H1 (cell line): Measurements from ENCODE around the gene ZNF304. TPM values are rescaled to one million over a fixed set of nuclear protein-coding genes. Genes with fewer than 3 reads are reported as not detected.

ENCODE experiments used
- CEBPB ChIP-seq: IDR thresholded peaks from 2 replicates; pipeline ENCODE4 v1.6.1; 2012; ENCODE audit warnings: low read depth, low read length
- CHD1 ChIP-seq: IDR thresholded peaks from 2 replicates; pipeline ENCODE4 v1.6.1; 2012; ENCODE audit warnings: low read depth, low read length, improper control_type of control experiment
- E2F6 ChIP-seq: IDR thresholded peaks from 2 replicates; pipeline ENCODE4 v1.6.1; 2012; ENCODE audit warnings: inconsistent platforms
- EP300 ChIP-seq, 2 experiments: IDR thresholded peaks; 1 replicate in 1 of 2; 2 replicates in 1 of 2; pipeline ENCODE4 v1.6.1; 2011 to 2012; ENCODE audit warnings: low read depth in 2 of 2, low read length in 2 of 2, mild to moderate bottlenecking in 2 of 2, borderline replicate concordance in 1 of 2, inconsistent platforms in 1 of 2, moderate library complexity in 1 of 2
- GABPA ChIP-seq: IDR thresholded peaks from 2 replicates; pipeline ENCODE4 v1.6.1; 2011; ENCODE audit warnings: mild to moderate bottlenecking, low read length, moderate library complexity, borderline replicate concordance; ENCODE audit not compliant: insufficient read depth
- HDAC2 ChIP-seq, 2 experiments: fragments of 300-600 bp in 1 of 2; sonication (generic) in 1 of 2; IDR thresholded peaks; 2 replicates each; pipeline ENCODE4 v1.6.1; 2011 to 2012; ENCODE audit warnings: low read depth in 2 of 2, low read length in 2 of 2, mild to moderate bottlenecking in 2 of 2, moderate library complexity in 2 of 2, borderline replicate concordance in 1 of 2, inconsistent platforms in 1 of 2
- JUND ChIP-seq: IDR thresholded peaks from 2 replicates; pipeline ENCODE4 v1.6.1; 2011; ENCODE audit warnings: mild to moderate bottlenecking, improper control_type of control experiment, low read length
- NRF1 ChIP-seq: IDR thresholded peaks from 2 replicates; pipeline ENCODE4 v1.6.1; 2011; ENCODE audit warnings: mild to moderate bottlenecking, low read depth, low read length, improper control_type of control experiment
- PHF8 ChIP-seq: fragments of 200-600 bp; sonication (generic); conservative IDR thresholded peaks from 2 replicates; pipeline ENCODE4 v1.7.1; 2012; ENCODE audit warnings: low read depth, mild to moderate bottlenecking, inconsistent platforms, low read length, moderate library complexity
- POU5F1 ChIP-seq: IDR thresholded peaks from 2 replicates; pipeline ENCODE4 v1.6.1; 2011; ENCODE audit warnings: low read depth, mild to moderate bottlenecking, low read length, moderate library complexity
- RFX5 ChIP-seq: IDR thresholded peaks from 2 replicates; pipeline ENCODE4 v1.6.1; 2011; ENCODE audit warnings: low read depth, low read length, improper control_type of control experiment, borderline replicate concordance
- RNF2 ChIP-seq: fragments of 200-900, 300-1000 bp; sonication (generic); IDR thresholded peaks from 2 replicates; pipeline ENCODE4 v1.7.1; 2016; ENCODE audit warnings: borderline replicate concordance, low read depth, mild to moderate bottlenecking, antibody characterized with exemption, low read length; ENCODE audit not compliant: poor library complexity, severe bottlenecking; ENCODE audit errors: missing control alignments
- SAP30 ChIP-seq: fragments of 300-600 bp; sonication (generic); IDR thresholded peaks from 2 replicates; pipeline ENCODE4 v1.7.1; 2012; ENCODE audit warnings: low read length, moderate library complexity, mild to moderate bottlenecking, inconsistent platforms; ENCODE audit not compliant: insufficient read depth, insufficient replicate concordance
- SP4 ChIP-seq: IDR thresholded peaks from 2 replicates; pipeline ENCODE4 v1.6.1; 2012; ENCODE audit warnings: low read length, inconsistent platforms
- SUZ12 ChIP-seq: fragments of 200-600 bp; sonication (generic); IDR thresholded peaks from 2 replicates; pipeline ENCODE4 v1.6.1; 2012; ENCODE audit warnings: mild to moderate bottlenecking, inconsistent platforms, low read length, moderate library complexity, mixed read lengths
- TAF1 ChIP-seq: IDR thresholded peaks from 2 replicates; pipeline ENCODE4 v1.6.1; 2011; ENCODE audit warnings: mild to moderate bottlenecking, low read depth, low read length
- TAF7 ChIP-seq: optimal IDR thresholded peaks from 2 replicates; pipeline ENCODE3; 2011; ENCODE audit warnings: low read depth, mild to moderate bottlenecking, inconsistent platforms, low read length, moderate library complexity, borderline replicate concordance
- polyA plus RNA-seq, 7 experiments: library from polyadenylated mRNA; depleted of rRNA in 3 of 7; stranded (reverse) in 5 of 7; unstranded in 2 of 7; fragments of >200 nt in 5 of 7; fragments of 200-250 nt in 2 of 7; gene quantifications; 1 replicate in 5 of 7; 2 replicates in 1 of 7; 4 replicates in 1 of 7; pipeline versions ENCODE4 v1.2.1 to v1.2.3, GENCODE V29; 2011 to 2013; ENCODE audit warnings: missing spikeins in 2 of 7, mixed read lengths in 2 of 7
- total RNA-seq: library from RNA; stranded (reverse); fragmentation: NEBNext Ultra II Directional; extraction: Animal tissue kit (Norgen Biotek cat#: 25700); gene quantifications from 2 replicates; pipeline ENCODE4 v1.2.1, GENCODE V29; 2021
- TF ChIP-seq, protein P1 (sequence below): IDR thresholded peaks from 2 replicates; pipeline ENCODE4 v1.6.1; 2011; ENCODE audit warnings: low read depth, mild to moderate bottlenecking, low read length; ENCODE audit not compliant: insufficient read depth
- TF ChIP-seq, protein P2 (sequence below), 3 experiments: IDR thresholded peaks; 1 replicate in 2 of 3; 2 replicates in 1 of 3; pipeline versions ENCODE4 v1.5.1 to v1.6.1; 2011; ENCODE audit warnings: low read length in 3 of 3, mild to moderate bottlenecking in 3 of 3, inconsistent platforms in 2 of 3, low read depth in 1 of 3, moderate library complexity in 1 of 3; ENCODE audit not compliant: insufficient read depth in 1 of 3; ENCODE audit errors: control extremely low read depth in 1 of 3

ZNF304 gene
- total and polyA plus RNA-seq, 2 of the 8 experiments (the other 6 are each of a cell fraction or from before 2014, with no cell fraction given): 4.3 to 10.5 TPM

- TF ChIP-seq RNF2: no peak
- TF ChIP-seq, protein P1, sequence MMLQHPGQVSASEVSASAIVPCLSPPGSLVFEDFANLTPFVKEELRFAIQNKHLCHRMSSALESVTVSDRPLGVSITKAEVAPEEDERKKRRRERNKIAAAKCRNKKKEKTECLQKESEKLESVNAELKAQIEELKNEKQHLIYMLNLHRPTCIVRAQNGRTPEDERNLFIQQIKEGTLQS: 0 out of 2 replicates have a peak, but pooled peaks have one; percentile 15
- no peak for TF ChIP-seq SP4
- TF ChIP-seq EP300 (IDR thresholded peaks at IDR 0.05; ENCODE audit: borderline replicate concordance in 1 of 2, low read depth in 2 of 2, low read length in 2 of 2): no peak
- no peak for TF ChIP-seq SUZ12
- TF ChIP-seq PHF8: peak; percentile 59
- TF ChIP-seq E2F6: no peak
- TF ChIP-seq JUND: peak; percentile 97
- no peak for TF ChIP-seq CHD1
- TF ChIP-seq NRF1: peak; percentile 42; the same call in 1 of the 2 replicates
- 0 out of 4 replicates have a peak, but pooled peaks of 1 of the 2 experiments have one; percentile 7 for TF ChIP-seq HDAC2 (IDR thresholded peaks at IDR 0.05; ENCODE audit: borderline replicate concordance in 1 of 2, low read depth in 2 of 2, low read length in 2 of 2)
- peak; percentile 92 for TF ChIP-seq GABPA
- TF ChIP-seq, protein P2, sequence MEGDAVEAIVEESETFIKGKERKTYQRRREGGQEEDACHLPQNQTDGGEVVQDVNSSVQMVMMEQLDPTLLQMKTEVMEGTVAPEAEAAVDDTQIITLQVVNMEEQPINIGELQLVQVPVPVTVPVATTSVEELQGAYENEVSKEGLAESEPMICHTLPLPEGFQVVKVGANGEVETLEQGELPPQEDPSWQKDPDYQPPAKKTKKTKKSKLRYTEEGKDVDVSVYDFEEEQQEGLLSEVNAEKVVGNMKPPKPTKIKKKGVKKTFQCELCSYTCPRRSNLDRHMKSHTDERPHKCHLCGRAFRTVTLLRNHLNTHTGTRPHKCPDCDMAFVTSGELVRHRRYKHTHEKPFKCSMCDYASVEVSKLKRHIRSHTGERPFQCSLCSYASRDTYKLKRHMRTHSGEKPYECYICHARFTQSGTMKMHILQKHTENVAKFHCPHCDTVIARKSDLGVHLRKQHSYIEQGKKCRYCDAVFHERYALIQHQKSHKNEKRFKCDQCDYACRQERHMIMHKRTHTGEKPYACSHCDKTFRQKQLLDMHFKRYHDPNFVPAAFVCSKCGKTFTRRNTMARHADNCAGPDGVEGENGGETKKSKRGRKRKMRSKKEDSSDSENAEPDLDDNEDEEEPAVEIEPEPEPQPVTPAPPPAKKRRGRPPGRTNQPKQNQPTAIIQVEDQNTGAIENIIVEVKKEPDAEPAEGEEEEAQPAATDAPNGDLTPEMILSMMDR (IDR thresholded peaks at IDR 0.05; ENCODE audit: control extremely low read depth in 1 of 3, insufficient read depth in 1 of 3, low read depth in 1 of 3, low read length in 3 of 3): no peak
- TF ChIP-seq RFX5: no peak
- peak; percentile 74 for TF ChIP-seq SAP30
- TF ChIP-seq TAF7: no peak
- peak; percentile 94 for TF ChIP-seq TAF1
- TF ChIP-seq POU5F1: no peak
- peak; percentile 70 for TF ChIP-seq CEBPB
Measured at GRCh38 chr19:57362997-57363687, 12.1 kb downstream of the ZNF304 start, which contains the start of the genes TRAPPC2B and ZNF547 (continued).
